Left hindlimb (tissue), 1 donor: ENCODE results near the gene ZCWPW1.
"Not testable (repeated sequence)": the region's sequence is repeated elsewhere in the genome, so short reads cannot be mapped to it uniquely, and the experiment has no call there.

Source experiments
- DNase-seq: peaks from one replicate; pipeline ENCODE4 v3.0.0-alpha.2; 2018

ZCWPW1 gene

GRCh38 chr7:100371561-100372171, 56.8 kb downstream of the ZCWPW1 start:
- DNase-seq: no peak

DNA sequence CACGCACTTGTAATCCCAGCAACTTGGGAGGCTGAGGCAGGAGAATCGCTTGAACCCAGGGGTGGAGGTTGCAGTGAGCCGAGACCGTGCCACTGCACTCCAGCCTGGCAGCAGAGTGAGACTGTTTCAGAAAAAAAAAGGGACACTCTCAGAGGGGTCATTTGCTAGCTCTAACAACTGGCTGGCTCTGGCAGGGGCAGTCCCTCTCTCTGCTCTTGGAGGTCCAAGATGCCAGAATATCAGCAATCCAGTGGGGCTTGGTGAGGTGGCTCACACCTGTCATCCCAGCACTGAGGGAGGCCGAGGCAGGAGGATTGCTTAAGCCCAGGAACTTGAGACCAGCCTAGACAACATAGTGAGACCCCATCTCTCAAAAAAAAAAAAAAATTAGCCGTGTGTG, 57.8 kb downstream of the ZCWPW1 start:
- DNase-seq: no peak

- no peak for DNase-seq
These were observed 58.2 kb downstream of the ZCWPW1 start for GRCh38 chr7:100370303-100370702.

DNA sequence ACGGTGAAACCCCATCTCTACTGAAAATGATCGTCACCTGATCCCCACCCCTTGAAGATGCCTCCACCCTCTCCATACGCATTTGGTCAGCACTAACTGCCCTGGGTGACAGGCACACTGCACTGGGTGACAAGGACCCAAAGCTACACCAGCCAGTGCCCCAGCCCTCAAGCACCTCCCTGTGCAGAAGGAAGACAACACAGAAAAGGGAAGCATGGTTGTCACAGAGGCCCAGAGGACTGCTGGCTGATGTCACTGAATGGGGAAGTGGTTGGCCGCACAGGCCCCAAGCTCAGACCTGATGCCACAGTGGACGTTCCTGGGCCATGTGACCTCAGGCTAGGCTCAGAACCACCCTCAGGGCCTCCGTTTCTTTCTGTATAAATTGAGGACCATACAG, 59.4 kb downstream of the ZCWPW1 start:
- DNase-seq: no peak

GRCh38 chr7:100367676-100368613, 60.6 kb downstream of the ZCWPW1 start:
- no peak for DNase-seq

- no peak for DNase-seq
These were observed 61.3 kb downstream of the ZCWPW1 start for GRCh38 chr7:100367251-100367620.

- DNase-seq: no peak
These were observed 61.9 kb downstream of the ZCWPW1 start for GRCh38 chr7:100366411-100367250.

DNA sequence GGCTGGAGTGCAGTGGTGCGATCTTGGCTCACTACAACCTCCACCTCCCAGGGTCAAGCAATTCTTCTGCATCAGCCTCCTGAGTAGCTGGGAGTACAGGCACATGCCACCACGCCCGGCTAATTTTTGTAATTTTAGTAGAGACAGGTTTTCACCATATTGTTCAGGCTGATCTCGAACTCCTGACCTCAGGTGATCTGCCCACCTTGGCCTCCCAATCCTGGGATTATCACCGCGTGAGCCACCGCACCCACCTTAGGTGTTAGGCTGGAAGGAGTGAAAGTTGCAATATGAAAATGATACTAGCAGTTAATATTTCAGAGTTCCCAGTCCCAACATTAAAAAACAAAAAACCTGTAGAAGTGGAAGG, 62.5 kb downstream of the ZCWPW1 start:
- not testable (repeated sequence) for DNase-seq

DNA sequence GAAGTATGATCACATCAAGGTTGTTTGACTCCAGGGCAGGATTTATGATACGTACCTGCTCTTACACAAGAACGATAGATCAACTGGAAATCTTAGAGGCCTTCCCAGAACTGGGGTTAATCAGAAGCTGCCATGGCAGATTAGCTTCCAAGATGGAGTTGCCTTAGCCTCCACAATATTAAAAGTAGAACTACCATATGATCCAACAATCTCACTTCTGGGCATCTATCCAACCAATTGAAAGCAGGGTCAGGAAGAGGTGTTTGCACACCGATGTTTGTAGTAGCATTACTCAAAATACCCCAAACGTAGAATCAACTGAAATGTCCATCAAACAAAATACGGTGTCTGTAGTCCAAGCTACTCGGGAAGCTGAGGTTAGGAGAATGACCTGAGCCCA, 64.0 kb downstream of the ZCWPW1 start:
- DNase-seq: no peak

- DNase-seq: not testable (repeated sequence)
These were observed 64.7 kb downstream of the ZCWPW1 start for GRCh38 chr7:100363797-100364196.

DNA sequence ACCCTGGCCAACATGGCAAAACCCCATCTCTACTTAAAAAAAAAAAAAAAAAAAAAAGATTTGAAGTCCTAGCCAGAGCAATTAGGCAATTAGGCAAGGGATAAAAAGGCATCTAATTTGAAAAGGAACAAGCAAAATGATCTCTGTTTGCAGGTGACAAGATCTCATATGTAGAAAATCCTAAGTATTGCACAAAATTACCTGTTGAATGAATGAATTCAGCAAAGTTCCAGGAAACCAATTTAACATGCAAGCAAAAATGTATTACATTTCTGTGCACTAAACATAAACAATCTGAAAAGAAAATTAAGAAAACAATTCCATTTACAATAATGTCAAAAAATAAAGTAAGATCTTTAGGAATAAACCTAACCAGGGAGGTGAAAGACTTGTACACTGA, 65.4 kb downstream of the ZCWPW1 start:
- no peak for DNase-seq

DNA sequence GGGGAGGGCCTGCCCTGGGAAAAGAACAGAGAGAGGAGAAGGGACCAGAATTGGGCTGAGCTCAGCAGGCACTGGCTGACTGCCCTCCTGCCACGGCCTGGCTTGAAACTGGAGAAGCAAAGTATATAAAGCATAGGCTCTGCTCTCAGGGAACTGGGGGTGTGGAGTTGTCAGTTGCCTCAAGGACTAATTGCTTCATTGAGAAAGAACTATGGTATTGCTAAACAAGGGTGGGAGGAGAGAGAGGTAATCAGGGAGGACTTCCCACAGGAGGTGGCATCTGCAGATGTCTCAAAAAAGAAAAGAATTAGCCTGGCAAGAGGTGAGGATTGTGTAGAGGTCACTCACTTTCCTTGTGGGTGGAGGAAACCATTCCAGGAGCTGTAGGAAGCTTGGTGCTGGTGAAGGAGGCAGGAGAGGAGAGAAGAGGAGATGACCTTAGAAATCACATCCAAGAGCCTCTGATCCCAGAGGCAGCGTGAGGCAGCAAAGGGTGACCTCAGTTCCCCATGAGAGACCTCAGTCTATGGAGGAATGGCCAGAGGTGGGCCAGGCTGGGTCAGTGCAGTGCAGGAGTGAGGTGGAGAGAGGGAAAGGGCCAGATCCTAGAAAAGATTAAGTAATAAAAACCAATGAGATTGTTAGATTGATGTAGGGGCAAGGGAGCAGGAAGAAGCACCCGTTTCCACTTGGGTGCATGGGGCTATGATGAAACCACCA, 68.2 kb downstream of the ZCWPW1 start:
- no peak for DNase-seq

- no peak for DNase-seq
These were observed 69.7 kb downstream of the ZCWPW1 start for GRCh38 chr7:100358857-100359212.

GRCh38 chr7:100358027-100358856, 70.3 kb downstream of the ZCWPW1 start, which contains the start of gene PILRB:
PILRB (plus strand) TSS chr7:100358117; CDS start chr7:100358303, 186 bp downstream.
- DNase-seq: no peak

- DNase-seq: peak; percentile 22
These were observed 71.4 kb downstream of the ZCWPW1 start for GRCh38 chr7:100357131-100357561.

- DNase-seq: peak; percentile 27
These were observed 72.0 kb downstream of the ZCWPW1 start for GRCh38 chr7:100356416-100357068.

DNA sequence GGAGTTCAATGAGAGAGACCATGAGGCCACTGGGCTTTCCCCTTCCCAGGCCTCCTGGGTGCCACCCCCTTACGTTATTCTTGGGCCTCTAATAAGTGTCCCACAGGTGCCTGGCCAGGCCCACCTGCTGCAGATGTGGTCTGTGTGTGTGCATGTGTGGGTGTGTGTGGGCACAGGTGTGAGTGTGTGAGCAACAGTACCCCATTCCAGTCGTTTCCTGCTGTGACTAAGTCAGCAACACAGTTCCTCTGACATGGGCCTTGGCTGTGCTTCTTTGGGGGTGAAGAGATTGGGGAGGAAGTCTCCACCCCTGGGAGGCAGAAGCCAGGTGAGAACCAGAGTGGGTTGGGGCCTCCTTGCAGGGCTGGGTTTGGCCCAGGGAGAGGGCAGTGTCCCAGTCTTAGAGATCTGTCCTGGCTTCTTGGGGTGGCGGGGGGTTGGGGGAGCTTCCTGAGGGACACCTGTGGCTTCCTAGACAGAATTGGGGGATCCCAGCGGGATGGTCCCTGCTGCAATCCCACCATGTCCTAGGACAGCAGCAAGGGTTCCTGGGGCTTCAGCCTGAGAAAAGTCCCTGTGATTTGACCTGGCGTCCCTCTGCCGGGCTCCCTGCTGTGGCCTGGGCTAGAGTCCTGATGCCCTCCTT, 74.7 kb downstream of the ZCWPW1 start:
- DNase-seq: peak; percentile 23

GRCh38 chr7:100352984-100353684, 75.4 kb downstream of the ZCWPW1 start:
- DNase-seq: peak; percentile 21

DNA sequence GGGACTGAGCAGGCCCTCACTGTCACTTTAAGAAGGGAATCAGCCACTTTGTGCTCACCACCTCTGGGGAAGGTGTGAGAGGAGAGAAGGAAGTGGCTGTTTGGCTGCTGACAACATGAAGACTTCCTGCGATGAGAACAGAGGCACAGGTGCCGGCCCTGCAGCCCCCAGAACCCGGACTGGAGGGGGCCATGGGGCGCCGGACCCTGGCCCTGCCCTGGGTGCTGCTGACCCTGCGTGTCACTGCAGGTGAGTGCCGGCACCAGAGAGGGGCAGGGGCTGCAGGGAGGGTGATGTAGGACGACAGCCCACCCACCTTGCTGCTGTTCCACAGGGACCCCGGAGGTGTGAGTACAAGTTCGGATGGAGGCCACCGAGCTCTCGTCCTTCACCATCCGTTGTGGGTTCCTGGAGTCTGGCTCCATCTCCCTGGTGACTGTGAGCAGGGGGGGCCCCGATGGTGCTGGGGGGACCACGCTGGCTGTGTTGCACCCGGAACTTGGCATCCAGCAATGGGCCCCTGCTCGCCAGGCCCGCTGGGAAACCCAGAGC, 76.2 kb downstream of the ZCWPW1 start:
- DNase-seq: peak; percentile 18

DNA sequence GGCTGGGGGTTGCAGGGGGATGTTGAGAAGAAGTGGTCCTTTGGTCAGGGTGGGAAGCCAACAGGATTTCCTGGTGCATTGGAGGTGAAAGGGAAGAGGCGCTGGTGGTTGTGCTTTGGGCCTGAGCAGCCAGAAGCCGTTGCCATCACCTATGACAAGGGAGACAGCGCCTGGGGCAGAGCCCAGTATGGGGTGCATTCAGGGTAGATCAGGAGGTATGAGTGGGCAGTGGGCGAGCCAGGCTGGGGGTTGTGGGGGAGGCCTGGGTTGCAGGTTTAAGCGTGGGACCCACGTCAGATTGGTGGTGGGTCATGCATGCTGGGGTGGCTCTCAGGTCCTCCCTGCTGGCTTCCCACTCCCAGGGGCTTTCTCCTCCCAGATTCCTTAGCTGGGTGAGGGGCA, 76.8 kb downstream of the ZCWPW1 start:
- peak; percentile 14 for DNase-seq
